Neural cell (in vitro differentiated cells): ENCODE data around the gene HS3ST2. TPM values are rescaled to one million over a fixed set of nuclear protein-coding genes. Genes with fewer than 3 reads are reported as not detected.
"Not testable (repeated sequence)": the region's sequence is repeated elsewhere in the genome, so short reads cannot be mapped to it uniquely, and the experiment has no call there.

Experiments
- H2AFZ ChIP-seq: fragments of 200-600, 300-800 bp; sonication (generic), shearing (Covaris generic); 2 replicates; pipeline ENCODE4 v1.6.0; 2014; ENCODE audit warnings: low read depth, mild to moderate bottlenecking, antibody characterized with exemption, low read length, moderate library complexity
- H3F3A ChIP-seq: fragments of 200-600 bp; shearing (Covaris generic); 2 replicates; pipeline ENCODE4 v1.6.1; 2016; ENCODE audit warnings: mild to moderate bottlenecking, moderate library complexity, mixed read lengths, antibody characterized with exemption, low read length; ENCODE audit not compliant: insufficient read depth, poor library complexity, severe bottlenecking
- H3K27ac ChIP-seq: fragments of 200-600, 300-800 bp; sonication (generic), shearing (Covaris generic); 2 replicates; pipeline ENCODE4 v1.5.1; 2014; ENCODE audit warnings: mild to moderate bottlenecking, low read length, moderate library complexity
- H3K27me3 ChIP-seq: fragments of 300-800, 200-600 bp; sonication (generic), shearing (Covaris generic); 2 replicates; pipeline ENCODE4 v1.6.0; 2014; ENCODE audit warnings: mild to moderate bottlenecking, low read depth, low read length, moderate library complexity; ENCODE audit not compliant: insufficient read depth
- H3K36me3 ChIP-seq: fragments of 300-800, 200-600 bp; sonication (generic), shearing (Covaris generic); 2 replicates; pipeline ENCODE4 v1.5.1; 2014; ENCODE audit warnings: mild to moderate bottlenecking, antibody characterized with exemption, low read length, moderate library complexity; ENCODE audit not compliant: insufficient read depth
- H3K4me2 ChIP-seq: fragments of 300-800, 200-600 bp; sonication (generic), shearing (Covaris generic); 2 replicates; pipeline ENCODE4 v1.6.0; 2014; ENCODE audit warnings: mild to moderate bottlenecking, low read length
- H3K4me3 ChIP-seq: fragments of 300-800, 200-600 bp; sonication (generic), shearing (Covaris generic); 2 replicates; pipeline ENCODE4 v1.5.1; 2014; ENCODE audit warnings: mild to moderate bottlenecking, low read length, moderate library complexity
- H3K79me2 ChIP-seq: fragments of 200-600 bp; shearing (Covaris generic); replicated peaks from 2 replicates; pipeline ENCODE4 v1.6.0; 2014; ENCODE audit warnings: mild to moderate bottlenecking, low read length, moderate library complexity; ENCODE audit not compliant: insufficient read depth
- H3K9ac ChIP-seq: fragments of 300-800, 200-600 bp; sonication (generic), shearing (Covaris generic); 2 replicates; pipeline ENCODE4 v1.6.1; 2016; ENCODE audit warnings: mild to moderate bottlenecking, low read length, mixed read lengths
- H3K9me2 ChIP-seq: fragments of 200-600 bp; shearing (Covaris generic); 2 replicates; pipeline ENCODE4 v1.6.1; 2016; ENCODE audit warnings: mild to moderate bottlenecking, low read length, mixed read lengths; ENCODE audit not compliant: insufficient read depth
- H3K9me3 ChIP-seq: fragments of 200-600, 300-800 bp; sonication (generic), shearing (Covaris generic); 2 replicates; pipeline ENCODE4 v1.6.1; 2016; ENCODE audit warnings: mild to moderate bottlenecking, mixed run types, low read length, moderate library complexity, mixed read lengths
- H4K20me1 ChIP-seq: fragments of 200-600 bp; shearing (Covaris generic); 2 replicates; pipeline ENCODE4 v1.6.1; 2016; ENCODE audit warnings: mild to moderate bottlenecking, mixed run types; ENCODE audit not compliant: insufficient read depth
- EP300 ChIP-seq: fragments of 450-650 bp; conservative IDR thresholded peaks from 2 replicates; pipeline ENCODE4 v1.6.1; 2014; ENCODE audit warnings: antibody characterized with exemption, mild to moderate bottlenecking, moderate library complexity; ENCODE audit not compliant: poor library complexity, severe bottlenecking
- EZH2 ChIP-seq: fragments of 200-600, 300-800 bp; shearing (Covaris generic), sonication (generic); IDR thresholded peaks from 2 replicates; pipeline ENCODE4 v1.6.1; 2014; ENCODE audit warnings: antibody characterized with exemption, low read length, borderline replicate concordance, mild to moderate bottlenecking; ENCODE audit not compliant: insufficient read depth, poor library complexity, severe bottlenecking
- MXI1 ChIP-seq: fragments of 450-650 bp; conservative IDR thresholded peaks from 2 replicates; pipeline ENCODE4 v1.6.1; 2014; ENCODE audit warnings: antibody characterized with exemption, mild to moderate bottlenecking; ENCODE audit not compliant: poor library complexity, severe bottlenecking
- POLR2AphosphoS5 ChIP-seq: IDR thresholded peaks from 2 replicates; pipeline ENCODE4 v1.6.1; 2012
- RAD21 ChIP-seq: fragments of 450-650 bp; conservative IDR thresholded peaks from 2 replicates; pipeline ENCODE4 v1.6.1; 2014; ENCODE audit warnings: antibody characterized with exemption, mild to moderate bottlenecking, moderate library complexity
- REST ChIP-seq: IDR thresholded peaks from 2 replicates; pipeline ENCODE4 v1.6.1; 2012; ENCODE audit warnings: borderline replicate concordance
- SMC3 ChIP-seq: fragments of 450-650 bp; conservative IDR thresholded peaks from 2 replicates; pipeline ENCODE4 v1.6.1; 2014; ENCODE audit warnings: antibody characterized with exemption, mild to moderate bottlenecking, moderate library complexity; ENCODE audit not compliant: poor library complexity
- TAF1 ChIP-seq: IDR thresholded peaks from 2 replicates; pipeline ENCODE4 v1.6.1; 2012; ENCODE audit warnings: low read depth
- polyA plus RNA-seq: library from polyadenylated mRNA; depleted of rRNA; stranded (reverse); fragments of >200 nt; gene quantifications from 2 replicates; pipeline ENCODE4 v1.2.3, GENCODE V29; 2014
- TF ChIP-seq, protein P1 (sequence below): fragments of 450-650 bp; IDR thresholded peaks from 2 replicates; pipeline ENCODE4 v1.5.1; 2014; ENCODE audit warnings: antibody characterized with exemption, mild to moderate bottlenecking, moderate library complexity; ENCODE audit not compliant: poor library complexity, severe bottlenecking

HS3ST2 gene
- polyA plus RNA-seq, 1 donor from 2014 or later, result 3.0 TPM

- Histone ChIP-seq H3K9ac (peak overlapping the region; percentile 71), H3K36me3 (no peaks in the 10 kb centered on the region), H4K20me1 (no peaks in the 10 kb centered on the region), H2AFZ (no peak overlapping the region), H3F3A (no peaks in the 10 kb centered on the region), H3K9me2 (no peaks in the 10 kb centered on the region), H3K79me2 (no peaks in the 10 kb centered on the region), H3K27ac (no peak overlapping the region), H3K4me2 (no peak overlapping the region), H3K9me3 (no peaks in the 10 kb centered on the region), H3K4me3 (peak overlapping the region; percentile 91), H3K27me3 (peaks cover 81% of the 10 kb centered on the region)
- TF ChIP-seq MXI1 (no peak), EZH2 (no peak)
These were observed 746 bp downstream of the HS3ST2 start for GRCh38 chr16:22814711-22815105.

- TF ChIP-seq, protein P1, sequence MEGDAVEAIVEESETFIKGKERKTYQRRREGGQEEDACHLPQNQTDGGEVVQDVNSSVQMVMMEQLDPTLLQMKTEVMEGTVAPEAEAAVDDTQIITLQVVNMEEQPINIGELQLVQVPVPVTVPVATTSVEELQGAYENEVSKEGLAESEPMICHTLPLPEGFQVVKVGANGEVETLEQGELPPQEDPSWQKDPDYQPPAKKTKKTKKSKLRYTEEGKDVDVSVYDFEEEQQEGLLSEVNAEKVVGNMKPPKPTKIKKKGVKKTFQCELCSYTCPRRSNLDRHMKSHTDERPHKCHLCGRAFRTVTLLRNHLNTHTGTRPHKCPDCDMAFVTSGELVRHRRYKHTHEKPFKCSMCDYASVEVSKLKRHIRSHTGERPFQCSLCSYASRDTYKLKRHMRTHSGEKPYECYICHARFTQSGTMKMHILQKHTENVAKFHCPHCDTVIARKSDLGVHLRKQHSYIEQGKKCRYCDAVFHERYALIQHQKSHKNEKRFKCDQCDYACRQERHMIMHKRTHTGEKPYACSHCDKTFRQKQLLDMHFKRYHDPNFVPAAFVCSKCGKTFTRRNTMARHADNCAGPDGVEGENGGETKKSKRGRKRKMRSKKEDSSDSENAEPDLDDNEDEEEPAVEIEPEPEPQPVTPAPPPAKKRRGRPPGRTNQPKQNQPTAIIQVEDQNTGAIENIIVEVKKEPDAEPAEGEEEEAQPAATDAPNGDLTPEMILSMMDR, result no peak
- no peak for TF ChIP-seq RAD21
- TF ChIP-seq SMC3, result no peak
- TF ChIP-seq EP300, result no peak
- H3F3A ChIP-seq, result no peaks in the 10 kb centered on the region
- H3K9me2 ChIP-seq, result no peaks in the 10 kb centered on the region
- no peak overlapping the region for H3K27ac ChIP-seq
- H2AFZ ChIP-seq, result no peak overlapping the region
- no peak overlapping the region for H3K4me2 ChIP-seq
- H3K9me3 ChIP-seq, result no peaks in the 10 kb centered on the region
- H3K9ac ChIP-seq, result no peak overlapping the region
- H3K4me3 ChIP-seq, result peak overlapping the region; percentile 91
- peaks cover 74% of the 10 kb centered on the region for H3K27me3 ChIP-seq
- H4K20me1 ChIP-seq, result no peaks in the 10 kb centered on the region
- H3K79me2 ChIP-seq, result no peaks in the 10 kb centered on the region
- H3K36me3 ChIP-seq, result no peaks in the 10 kb centered on the region
These were observed 1.9 kb downstream of the HS3ST2 start for GRCh38 chr16:22815863-22816262.

- TF ChIP-seq RAD21, result no peak
- no peak for TF ChIP-seq TAF1
- no peak for TF ChIP-seq EP300
- no peak for TF ChIP-seq REST
- no peak for TF ChIP-seq SMC3
- no peak for TF ChIP-seq EZH2
- TF ChIP-seq MXI1, result no peak
- TF ChIP-seq POLR2AphosphoS5, result no peak
- TF ChIP-seq, protein P1, result no peak
- Histone ChIP-seq H3F3A (no peaks in the 10 kb centered on the region), H3K9me2 (no peaks in the 10 kb centered on the region), H3K4me3 (peak overlapping the region; percentile 91), H3K79me2 (no peaks in the 10 kb centered on the region), H3K27ac (no peak overlapping the region), H3K27me3 (peaks cover 69% of the 10 kb centered on the region), H3K9me3 (no peaks in the 10 kb centered on the region), H3K9ac (no peak overlapping the region), H3K4me2 (no peak overlapping the region), H3K36me3 (no peaks in the 10 kb centered on the region), H2AFZ (no peak overlapping the region), H4K20me1 (no peaks in the 10 kb centered on the region)
These were observed 2.5 kb downstream of the HS3ST2 start for GRCh38 chr16:22816475-22816874.

GRCh38 chr16:22818736-22819135 is 4.8 kb downstream of the HS3ST2 start:
- H3K27me3 ChIP-seq, result peaks cover 46% of the 10 kb centered on the region
- not testable (repeated sequence) for H3K36me3 ChIP-seq, H3F3A ChIP-seq, H3K4me3 ChIP-seq, H3K9ac ChIP-seq, H3K27ac ChIP-seq, H3K4me2 ChIP-seq, H2AFZ ChIP-seq, H4K20me1 ChIP-seq, H3K9me2 ChIP-seq, H3K79me2 ChIP-seq, H3K9me3 ChIP-seq
